ENCODE results near the gene TM6SF1.

DNA sequence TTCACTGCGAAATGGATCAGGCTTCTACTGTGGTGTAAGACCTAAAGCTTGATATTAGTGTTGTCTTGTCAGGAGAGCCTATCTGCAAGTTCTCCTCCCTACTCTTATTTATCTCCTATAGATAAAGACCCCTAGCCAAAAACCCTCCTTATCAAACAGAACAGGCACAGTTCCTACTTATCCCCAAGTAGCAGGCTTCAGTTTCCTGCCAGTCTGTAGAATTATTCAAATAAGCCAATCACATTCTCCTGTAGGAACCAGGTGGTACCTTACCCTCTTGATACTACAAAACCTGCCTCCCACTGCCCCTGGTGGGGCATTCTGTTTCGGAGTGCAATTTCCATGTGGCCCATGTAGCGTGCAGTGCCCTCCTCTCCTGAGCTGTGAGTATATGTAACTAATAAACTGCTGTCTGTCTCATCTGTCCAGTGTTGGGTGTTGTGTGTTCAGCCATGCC is 71.5 kb downstream of the TM6SF1 start:
- TF ChIP-seq EZH2phosphoT487 (IDR thresholded peaks at IDR 0.05; ENCODE audit: low read depth): no peak
- TF ChIP-seq, protein P1, sequence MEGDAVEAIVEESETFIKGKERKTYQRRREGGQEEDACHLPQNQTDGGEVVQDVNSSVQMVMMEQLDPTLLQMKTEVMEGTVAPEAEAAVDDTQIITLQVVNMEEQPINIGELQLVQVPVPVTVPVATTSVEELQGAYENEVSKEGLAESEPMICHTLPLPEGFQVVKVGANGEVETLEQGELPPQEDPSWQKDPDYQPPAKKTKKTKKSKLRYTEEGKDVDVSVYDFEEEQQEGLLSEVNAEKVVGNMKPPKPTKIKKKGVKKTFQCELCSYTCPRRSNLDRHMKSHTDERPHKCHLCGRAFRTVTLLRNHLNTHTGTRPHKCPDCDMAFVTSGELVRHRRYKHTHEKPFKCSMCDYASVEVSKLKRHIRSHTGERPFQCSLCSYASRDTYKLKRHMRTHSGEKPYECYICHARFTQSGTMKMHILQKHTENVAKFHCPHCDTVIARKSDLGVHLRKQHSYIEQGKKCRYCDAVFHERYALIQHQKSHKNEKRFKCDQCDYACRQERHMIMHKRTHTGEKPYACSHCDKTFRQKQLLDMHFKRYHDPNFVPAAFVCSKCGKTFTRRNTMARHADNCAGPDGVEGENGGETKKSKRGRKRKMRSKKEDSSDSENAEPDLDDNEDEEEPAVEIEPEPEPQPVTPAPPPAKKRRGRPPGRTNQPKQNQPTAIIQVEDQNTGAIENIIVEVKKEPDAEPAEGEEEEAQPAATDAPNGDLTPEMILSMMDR (IDR thresholded peaks at IDR 0.05; ENCODE audit: low read depth, low read length): no peak

Data from OCI-LY3 (cell line).